ENCODE results near the gene CASP9.

The CASP9 gene

GRCh38 chr1:15442759-15443158 lies 81.3 kb downstream of the CASP9 start:
- H3K4me1 ChIP-seq (ENCODE audit: control insufficient read depth, insufficient read depth, low read length): no peaks in the 10 kb centered on the region

DNA sequence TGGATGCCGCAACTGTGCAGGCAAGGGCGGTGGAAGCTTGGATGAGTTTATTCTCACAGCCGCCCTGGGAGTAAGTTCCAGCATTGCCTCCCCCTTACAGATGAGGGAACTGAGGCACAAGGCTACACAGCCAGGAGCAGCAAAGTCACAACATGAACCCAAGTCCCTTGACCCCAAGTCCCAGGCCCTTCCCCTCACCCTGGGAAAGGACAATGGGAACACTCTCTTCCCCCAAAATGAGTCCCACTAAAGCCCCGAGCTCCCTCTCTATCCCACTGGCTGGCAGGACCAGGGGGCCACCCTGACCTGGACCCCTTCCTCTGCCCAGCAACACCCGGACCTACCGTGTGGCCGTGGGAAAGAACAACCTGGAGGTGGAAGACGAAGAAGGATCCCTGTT lies 81.9 kb downstream of the CASP9 start:
- Histone ChIP-seq H3K27me3 (ENCODE audit: control insufficient read depth, insufficient read depth, low read length) (no peaks in the 10 kb centered on the region), H3K9ac (ENCODE audit: low read length) (no peak overlapping the region), H3K27ac (ENCODE audit: low read depth, low read length) (no peak overlapping the region), H3K4me3 (ENCODE audit: low read length) (no peak overlapping the region), H3K4me1 (ENCODE audit: control insufficient read depth, insufficient read depth, low read length) (no peaks in the 10 kb centered on the region), H3K36me3 (ENCODE audit: control insufficient read depth, insufficient read depth, low read length) (no peaks in the 10 kb centered on the region)

More at GRCh38 chr1:15442759-15443158, 81.3 kb downstream of the CASP9 start:
- no peak overlapping the region for H3K27ac ChIP-seq (ENCODE audit: low read depth, low read length)
- H3K9ac ChIP-seq (ENCODE audit: low read length): no peak overlapping the region
- H3K36me3 ChIP-seq (ENCODE audit: control insufficient read depth, insufficient read depth, low read length): no peaks in the 10 kb centered on the region
- peaks cover 2% of the 10 kb centered on the region for H3K27me3 ChIP-seq (ENCODE audit: control insufficient read depth, insufficient read depth, low read length)
- H3K4me3 ChIP-seq (ENCODE audit: low read length): no peak overlapping the region
